ENCODE results near the gene DLST.
A peak's percentile ranks its signal among the peaks of the same experiment; 100 is the strongest.
"Not testable (repeated sequence)": the region's sequence is repeated elsewhere in the genome, so short reads cannot be mapped to it uniquely, and the experiment has no call there.

Gene DLST

DNA sequence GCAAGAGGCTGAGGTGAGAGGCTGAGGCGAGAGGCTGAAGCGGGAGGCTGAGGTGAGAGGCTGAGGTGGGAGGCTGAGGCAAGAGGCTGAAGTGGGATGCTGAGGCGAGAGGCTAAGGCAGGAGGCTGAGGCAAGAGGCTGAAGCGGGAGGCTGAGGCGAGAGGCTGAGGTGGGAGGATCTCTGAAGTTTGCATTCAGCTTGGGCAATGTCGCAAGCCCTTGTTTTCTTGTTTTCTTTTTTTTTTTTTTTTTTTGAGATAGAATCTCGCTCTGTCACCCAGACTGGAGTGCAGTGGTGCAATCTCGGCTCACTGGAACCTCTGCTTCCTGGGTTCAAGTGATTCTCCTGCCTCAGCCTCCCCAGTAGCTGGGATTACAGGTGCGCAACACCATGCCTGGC is 50.0 kb downstream of the DLST start:
- not testable (repeated sequence) for DNase-seq (ENCODE audit: low read depth, low spot score); H3K4me3 ChIP-seq (ENCODE audit: low read length)

DNA sequence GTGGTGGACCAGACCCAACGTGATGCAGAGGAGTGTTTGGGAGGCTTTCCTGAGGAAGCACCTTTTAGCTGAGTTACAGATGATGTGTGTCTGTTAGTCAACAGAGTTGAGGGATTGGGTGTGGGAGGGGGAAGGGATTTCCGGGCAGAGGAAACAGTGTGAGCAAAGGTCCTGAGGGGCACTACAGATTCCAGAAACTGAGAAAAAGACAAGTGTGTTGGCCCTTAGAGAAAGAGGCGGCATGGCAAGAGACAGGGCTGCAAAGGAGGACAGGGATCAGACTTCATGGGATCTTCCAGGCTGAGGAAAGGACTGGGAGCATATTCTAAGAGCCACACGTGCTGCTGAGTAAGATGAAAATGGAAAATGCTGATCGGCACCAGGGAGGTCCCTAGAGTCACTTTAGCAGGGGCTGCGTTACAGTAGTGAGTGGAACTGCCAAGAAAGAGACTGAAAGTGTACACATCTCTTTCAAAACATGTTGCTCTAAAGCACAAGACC is 50.7 kb downstream of the DLST start:
- no peak for DNase-seq (ENCODE audit: low read depth, low spot score)
- H3K4me3 ChIP-seq (ENCODE audit: low read length) = no peak overlapping the region

DNA sequence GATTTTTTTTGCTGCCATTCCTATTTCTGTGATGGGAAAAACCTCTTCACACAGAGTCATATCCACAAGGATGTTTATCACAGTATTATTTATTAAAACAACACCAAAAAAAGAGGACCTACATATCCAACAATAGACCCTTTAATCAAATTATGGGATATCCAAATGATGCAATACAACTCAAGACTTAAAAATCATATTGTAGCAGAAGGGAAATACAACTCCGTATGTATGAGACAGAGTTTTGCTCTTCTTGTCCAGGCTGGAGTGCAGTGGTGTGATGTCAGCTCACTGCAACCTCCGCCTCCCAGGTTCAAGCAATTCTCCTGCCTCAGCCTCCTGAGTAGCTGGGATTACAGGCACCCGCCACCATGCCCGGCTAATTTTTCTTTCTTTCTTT is 51.2 kb downstream of the DLST start:
- not testable (repeated sequence) for H3K4me3 ChIP-seq (ENCODE audit: low read length); DNase-seq (ENCODE audit: low read depth, low spot score)

- no peak overlapping the region for H3K4me3 ChIP-seq (ENCODE audit: low read length)
- no peak for DNase-seq (ENCODE audit: low read depth, low spot score)
Observed at GRCh38 chr14:74934041-74934440, 52.3 kb downstream of the DLST start.

GRCh38 chr14:74934476-74935359 is 53.0 kb downstream of the DLST start:
- H3K4me3 ChIP-seq (ENCODE audit: low read length) = no peak overlapping the region
- no peak for DNase-seq (ENCODE audit: low read depth, low spot score)

GRCh38 chr14:74935360-74935680 is 53.6 kb downstream of the DLST start:
- DNase-seq (ENCODE audit: low read depth, low spot score) = no peak
- H3K4me3 ChIP-seq (ENCODE audit: low read length) = no peak overlapping the region

GRCh38 chr14:74936151-74936550 is 54.4 kb downstream of the DLST start:
- H3K4me3 ChIP-seq (ENCODE audit: low read length) = no peak overlapping the region
- no peak for DNase-seq (ENCODE audit: low read depth, low spot score)

- no peak for DNase-seq (ENCODE audit: low read depth, low spot score)
Observed at GRCh38 chr14:74936731-74937130, 55.0 kb downstream of the DLST start.

DNA sequence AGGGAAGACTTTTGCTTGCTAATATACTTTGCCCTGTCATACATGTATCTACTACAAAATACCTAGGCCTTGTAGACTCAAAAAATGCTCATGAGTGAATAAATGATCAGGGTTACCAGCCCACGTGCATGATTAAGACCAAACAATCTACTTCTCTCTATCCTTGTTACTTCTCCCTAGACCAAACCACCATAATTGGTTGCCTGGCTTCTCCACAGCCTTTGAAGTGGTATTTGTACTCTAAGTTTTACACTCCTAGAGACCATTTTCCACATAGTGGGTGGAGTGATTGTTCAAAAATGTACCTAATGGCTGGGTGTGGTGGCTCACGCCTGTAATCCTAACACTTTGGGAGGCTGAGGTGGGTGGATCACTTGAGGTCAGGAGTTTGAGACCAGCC is 55.5 kb downstream of the DLST start:
- H3K4me3 ChIP-seq (ENCODE audit: low read length) = no peak overlapping the region
- DNase-seq (ENCODE audit: low read depth, low spot score) = peak; percentile 12

More at GRCh38 chr14:74936731-74937130, 55.0 kb downstream of the DLST start:
- no peak overlapping the region for H3K4me3 ChIP-seq (ENCODE audit: low read length)

- no peak for DNase-seq (ENCODE audit: low read depth, low spot score)
- no peak overlapping the region for H3K4me3 ChIP-seq (ENCODE audit: low read length)
Observed at GRCh38 chr14:74938531-74939495, 57.1 kb downstream of the DLST start.

DNA sequence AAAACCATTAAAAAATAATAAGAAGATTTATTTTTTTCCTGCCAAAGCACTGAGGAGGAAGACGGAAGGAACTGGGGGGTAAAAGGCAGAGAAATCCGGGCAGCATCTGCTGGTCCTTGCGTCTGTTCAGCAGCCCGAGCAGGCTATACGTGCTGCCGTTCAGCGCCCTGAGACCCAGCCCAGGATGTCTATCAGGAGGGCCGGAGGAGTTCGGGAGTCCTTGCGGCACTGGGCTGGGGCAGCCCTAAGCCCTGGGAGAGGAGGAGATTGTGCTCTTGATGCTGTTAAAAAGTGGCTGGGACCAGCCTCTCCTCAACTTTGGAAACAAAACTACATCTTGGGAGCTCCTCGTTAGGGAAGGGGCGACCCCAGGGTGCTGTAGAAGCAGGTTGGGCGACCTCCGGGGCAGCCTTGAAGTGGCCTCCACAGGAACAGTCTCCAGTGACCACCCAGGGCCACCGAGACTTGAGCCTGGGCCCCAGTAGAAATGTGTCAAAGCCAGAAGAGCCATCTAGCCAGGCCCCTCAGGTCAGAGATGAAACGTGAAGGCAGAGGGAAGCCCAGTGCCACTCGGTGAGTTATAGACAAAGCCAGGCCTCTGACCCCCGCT is 59.3 kb downstream of the DLST start:
- no peak for DNase-seq (ENCODE audit: low read depth, low spot score)
- no peak overlapping the region for H3K4me3 ChIP-seq (ENCODE audit: low read length)

DNA sequence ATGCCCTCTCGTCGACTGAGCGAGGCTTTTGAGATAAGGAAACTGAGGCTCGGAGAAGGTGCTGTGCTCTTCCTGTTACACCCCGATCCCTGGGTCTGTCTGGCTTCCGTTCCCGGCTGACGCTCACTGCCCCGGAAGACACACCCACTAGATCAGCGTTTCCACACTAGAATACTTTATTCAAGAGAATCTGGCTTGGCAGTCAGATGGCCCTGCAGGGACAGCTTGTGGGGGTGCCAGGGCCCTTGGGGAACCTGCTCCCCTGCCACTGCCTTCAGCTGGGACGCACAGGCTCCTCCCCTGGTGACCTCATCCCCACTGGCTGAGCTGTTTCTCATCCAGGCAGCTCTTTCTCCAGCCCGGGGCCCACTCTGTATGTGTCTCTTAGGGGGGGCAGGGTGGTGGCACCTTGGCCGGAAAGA is 60.0 kb downstream of the DLST start:
- H3K4me3 ChIP-seq (ENCODE audit: low read length) = no peak overlapping the region
- no peak for DNase-seq (ENCODE audit: low read depth, low spot score)

DNA sequence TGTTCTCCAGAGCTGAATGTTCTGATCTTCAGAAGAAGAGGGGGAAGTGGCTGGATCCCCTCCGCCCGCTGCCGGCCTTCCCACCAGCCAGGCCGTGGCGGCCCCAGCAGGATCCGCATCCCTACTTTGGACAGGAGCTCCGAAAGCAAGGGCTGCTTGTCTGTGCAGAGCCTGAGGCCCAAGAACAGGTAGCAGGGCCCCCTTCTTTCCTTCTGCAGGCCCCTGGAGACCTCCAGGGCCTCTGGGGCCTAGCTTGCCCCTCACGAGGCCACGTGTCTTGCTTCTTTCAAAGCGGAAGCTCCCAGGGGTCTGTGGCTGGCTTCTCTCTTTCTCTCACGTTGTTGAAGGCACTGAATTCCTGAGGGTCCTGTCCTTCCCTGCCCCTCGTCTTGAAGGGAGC is 60.5 kb downstream of the DLST start:
- no peak for DNase-seq (ENCODE audit: low read depth, low spot score)
- no peak overlapping the region for H3K4me3 ChIP-seq (ENCODE audit: low read length)

- H3K4me3 ChIP-seq (ENCODE audit: low read length) = no peak overlapping the region
Observed at GRCh38 chr14:74942608-74943007, 60.9 kb downstream of the DLST start.

DNA sequence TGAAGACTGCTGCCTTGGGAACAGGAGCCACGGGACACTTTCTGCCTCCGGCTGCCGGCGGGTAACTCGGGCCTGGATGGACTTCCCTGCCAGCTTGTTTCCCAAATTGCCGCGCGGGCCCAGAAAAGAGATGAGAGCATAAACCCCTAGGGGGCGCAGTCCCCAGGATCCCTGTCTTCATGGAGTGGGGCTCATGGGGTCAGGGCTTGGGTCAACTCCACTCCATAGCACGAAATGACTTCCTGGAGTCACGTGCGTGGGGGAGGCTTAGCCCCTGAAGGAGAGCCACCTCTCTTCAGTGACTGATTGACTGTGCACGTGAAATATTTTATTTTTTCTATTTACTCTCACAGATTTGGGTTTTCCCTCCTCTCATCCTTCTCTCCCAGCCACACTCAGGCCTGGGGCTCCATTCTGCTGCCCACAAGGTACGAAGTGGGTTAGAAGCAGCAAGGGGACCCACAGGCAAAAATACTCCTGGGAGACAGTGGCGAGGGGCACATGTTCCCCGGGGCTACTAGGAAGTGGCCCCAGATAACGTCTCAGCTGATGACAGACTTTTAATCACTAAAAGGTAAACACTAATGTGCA is 63.6 kb downstream of the DLST start:
- no peak for DNase-seq (ENCODE audit: low read depth, low spot score)
- no peak overlapping the region for H3K4me3 ChIP-seq (ENCODE audit: low read length)

More at GRCh38 chr14:74942608-74943007, 60.9 kb downstream of the DLST start:
- DNase-seq (ENCODE audit: low read depth, low spot score) = no peak

DNA sequence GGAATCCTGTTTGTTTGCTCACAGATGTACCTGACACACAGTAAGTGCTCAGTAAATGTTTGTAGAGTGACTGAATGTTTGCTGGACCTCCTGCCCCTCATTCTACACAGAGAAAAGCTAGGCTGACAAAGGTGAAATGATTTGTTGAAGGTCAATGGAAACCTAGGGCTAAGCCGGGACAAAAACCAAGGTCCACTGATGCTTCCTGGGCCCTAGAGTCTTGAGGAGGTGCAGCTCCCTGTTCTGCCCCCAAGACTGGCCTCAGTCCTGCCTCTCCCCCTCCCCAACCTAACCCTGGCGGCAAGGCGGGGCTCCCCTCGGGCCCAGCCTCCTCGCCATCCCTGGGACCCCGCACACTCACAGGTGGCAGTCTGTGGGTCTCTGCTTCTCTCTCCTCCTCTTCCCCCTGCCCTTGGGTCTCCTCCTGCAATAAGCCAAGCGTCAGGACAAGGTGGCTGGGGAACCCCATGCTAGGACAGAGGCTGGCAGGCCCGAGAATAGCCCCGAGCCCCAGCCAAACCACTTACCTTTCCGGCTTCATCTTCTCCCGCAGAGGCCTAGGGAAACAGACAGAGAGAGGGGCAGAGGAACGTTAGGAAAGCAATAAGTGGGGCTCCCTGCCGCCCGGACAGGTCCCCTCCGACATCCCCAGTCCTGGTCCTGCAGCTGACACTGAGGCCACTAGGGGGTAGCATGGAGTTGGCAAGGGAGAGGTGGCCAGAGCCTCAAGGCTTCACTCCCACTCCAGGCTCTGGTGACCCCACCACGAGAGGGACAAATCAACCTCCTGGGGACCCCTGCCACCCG is 64.3 kb downstream of the DLST start:
- H3K4me3 ChIP-seq (ENCODE audit: low read length) = no peak overlapping the region
- peak; percentile 37 for DNase-seq (ENCODE audit: low read depth, low spot score)

- DNase-seq (ENCODE audit: low read depth, low spot score) = no peak
Observed at GRCh38 chr14:74946659-74947281, 65.1 kb downstream of the DLST start.

More at GRCh38 chr14:74946659-74947281, 65.1 kb downstream of the DLST start:
- no peak overlapping the region for H3K4me3 ChIP-seq (ENCODE audit: low read length)

All from Jurkat, Clone E6-1 (cell line).